Tibial nerve (tissue), 4 donors: ENCODE data around the gene C1orf115. TPM values are rescaled to one million over a fixed set of nuclear protein-coding genes. Genes with fewer than 3 reads are reported as not detected.

Experiments
- DNase-seq, 2 donors: peaks; one replicate each; pipeline ENCODE4 v3.0.0-alpha.2; 2019; ENCODE audit warnings: low spot score in 2 of 2
- H3K27ac ChIP-seq, 4 donors: fragments of 200-600 bp; sonication (generic) in 3 of 4; one replicate each; pipeline ENCODE4 v1.5.1; 2017 to 2019; ENCODE audit warnings: mild to moderate bottlenecking in 1 of 4
- H3K27me3 ChIP-seq, 2 donors: fragments of 200-600 bp; sonication (generic) in 1 of 2; one replicate each; pipeline versions ENCODE4 v1.5.1 to v1.6.0; 2017 to 2019
- H3K36me3 ChIP-seq, 3 donors: fragments of 200-600 bp; sonication (generic); one replicate each; pipeline ENCODE4 v1.5.1; 2018 to 2019
- H3K4me1 ChIP-seq, 4 donors: fragments of 200-600 bp; sonication (generic) in 3 of 4; one replicate each; pipeline ENCODE4 v1.5.1; 2017 to 2019
- H3K4me3 ChIP-seq, 4 donors: fragments of 200-600 bp; sonication (generic) in 3 of 4; one replicate each; pipeline ENCODE4 v1.5.1; 2017 to 2019; ENCODE audit warnings: mild to moderate bottlenecking in 1 of 4, moderate library complexity in 1 of 4
- H3K9me3 ChIP-seq, 4 donors: fragments of 200-600 bp; sonication (generic) in 3 of 4; one replicate each; pipeline ENCODE4 v1.5.1; 2017 to 2019
- EP300 ChIP-seq, 2 donors: sonication (generic); formaldehyde crosslinking; IDR thresholded peaks; one replicate each; pipeline ENCODE4 v1.6.1; 2017; ENCODE audit warnings: antibody characterized with exemption in 2 of 2, mild to moderate bottlenecking in 1 of 2
- POLR2A ChIP-seq, 2 donors: fragments of 450-650 bp; IDR thresholded peaks; one replicate each; pipeline ENCODE4 v1.6.1; 2017; ENCODE audit warnings: antibody characterized with exemption in 2 of 2, mild to moderate bottlenecking in 2 of 2, moderate library complexity in 2 of 2
- WGBS, 2 donors: methylation state at CpG; one replicate each; pipeline ENCODE4 v1.1.5; 2018; 5-methylcytosine and 5-hydroxymethylcytosine counted together
- total RNA-seq, 4 donors: library from RNA; depleted of rRNA; stranded (reverse); fragments of >200 nt; gene quantifications; one replicate each; pipeline ENCODE4 v1.1.0, GENCODE V29; 2016
- TF ChIP-seq, protein P1 (sequence below), 5 experiments: fragments of 200-600 bp in 3 of 5; fragments of 450-650 bp in 2 of 5; sonication (generic) in 3 of 5; IDR thresholded peaks; one replicate each; pipeline ENCODE4 v1.5.1; 2016 to 2019; ENCODE audit warnings: antibody characterized with exemption in 5 of 5, mild to moderate bottlenecking in 3 of 5, moderate library complexity in 2 of 5

Gene C1orf115
- total RNA-seq, 4 donors from 2014 or later: 21.2 to 34.3 (median 28.8) TPM

DNA sequence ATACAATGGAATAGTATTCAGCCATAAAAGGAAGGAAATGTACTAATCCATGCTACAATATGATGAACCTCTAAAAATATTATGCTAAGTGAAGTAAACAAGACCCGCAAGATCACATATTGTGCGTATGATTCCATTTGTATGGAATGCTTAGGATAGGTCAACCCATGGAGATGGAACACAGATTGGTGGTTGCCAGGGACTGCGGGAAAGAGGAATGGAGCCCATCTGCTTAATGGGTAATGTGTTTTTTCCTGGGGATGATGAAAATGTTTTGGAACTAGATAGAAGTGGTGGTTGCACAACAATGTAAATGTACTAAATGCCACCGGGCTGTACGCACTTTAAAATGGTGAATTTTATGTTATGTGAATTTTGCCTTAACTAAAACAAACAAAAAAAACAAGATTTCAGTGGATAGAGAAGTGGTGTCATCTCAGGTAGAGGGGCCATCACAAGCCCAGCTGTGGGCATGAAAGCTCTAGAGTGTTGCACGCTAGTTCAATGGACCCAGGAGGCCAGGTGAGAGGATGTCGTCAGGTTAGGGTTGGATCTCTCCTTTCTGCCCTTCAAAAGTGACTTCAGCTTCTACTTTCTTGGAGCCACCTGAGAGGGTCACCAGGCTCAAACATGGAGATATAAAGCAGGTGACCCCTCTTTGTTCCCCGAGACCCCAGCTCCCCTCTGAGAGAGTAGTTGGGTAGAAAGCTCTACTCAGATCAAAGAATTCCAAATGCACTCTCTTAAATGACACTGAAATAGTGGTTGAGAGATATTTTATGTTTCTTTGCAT is 2.5 kb downstream of the C1orf115 start:
- H3K4me3 ChIP-seq: no peak overlapping the region
- H3K36me3 ChIP-seq: peaks cover 0 to 14% (median 0%) of the 10 kb centered on the region in 3 donors
- H3K9me3 ChIP-seq: no peaks in the 10 kb centered on the region
- DNase-seq: no peak
- peaks cover 0 to 18% (median 7%) of the 10 kb centered on the region in 4 donors for H3K4me1 ChIP-seq
- no peak for TF ChIP-seq EP300 (IDR thresholded peaks at IDR 0.05)
- TF ChIP-seq, protein P1, sequence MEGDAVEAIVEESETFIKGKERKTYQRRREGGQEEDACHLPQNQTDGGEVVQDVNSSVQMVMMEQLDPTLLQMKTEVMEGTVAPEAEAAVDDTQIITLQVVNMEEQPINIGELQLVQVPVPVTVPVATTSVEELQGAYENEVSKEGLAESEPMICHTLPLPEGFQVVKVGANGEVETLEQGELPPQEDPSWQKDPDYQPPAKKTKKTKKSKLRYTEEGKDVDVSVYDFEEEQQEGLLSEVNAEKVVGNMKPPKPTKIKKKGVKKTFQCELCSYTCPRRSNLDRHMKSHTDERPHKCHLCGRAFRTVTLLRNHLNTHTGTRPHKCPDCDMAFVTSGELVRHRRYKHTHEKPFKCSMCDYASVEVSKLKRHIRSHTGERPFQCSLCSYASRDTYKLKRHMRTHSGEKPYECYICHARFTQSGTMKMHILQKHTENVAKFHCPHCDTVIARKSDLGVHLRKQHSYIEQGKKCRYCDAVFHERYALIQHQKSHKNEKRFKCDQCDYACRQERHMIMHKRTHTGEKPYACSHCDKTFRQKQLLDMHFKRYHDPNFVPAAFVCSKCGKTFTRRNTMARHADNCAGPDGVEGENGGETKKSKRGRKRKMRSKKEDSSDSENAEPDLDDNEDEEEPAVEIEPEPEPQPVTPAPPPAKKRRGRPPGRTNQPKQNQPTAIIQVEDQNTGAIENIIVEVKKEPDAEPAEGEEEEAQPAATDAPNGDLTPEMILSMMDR (IDR thresholded peaks at IDR 0.05): no peak
- TF ChIP-seq POLR2A (IDR thresholded peaks at IDR 0.05): no peak
- H3K27ac ChIP-seq: no peak overlapping the region
- 87 to 94% methylated on average over 8 of the region's 8 CpGs for WGBS, 2 donors
- peaks cover 0 to 21% of the 10 kb centered on the region in 2 donors for H3K27me3 ChIP-seq

DNA sequence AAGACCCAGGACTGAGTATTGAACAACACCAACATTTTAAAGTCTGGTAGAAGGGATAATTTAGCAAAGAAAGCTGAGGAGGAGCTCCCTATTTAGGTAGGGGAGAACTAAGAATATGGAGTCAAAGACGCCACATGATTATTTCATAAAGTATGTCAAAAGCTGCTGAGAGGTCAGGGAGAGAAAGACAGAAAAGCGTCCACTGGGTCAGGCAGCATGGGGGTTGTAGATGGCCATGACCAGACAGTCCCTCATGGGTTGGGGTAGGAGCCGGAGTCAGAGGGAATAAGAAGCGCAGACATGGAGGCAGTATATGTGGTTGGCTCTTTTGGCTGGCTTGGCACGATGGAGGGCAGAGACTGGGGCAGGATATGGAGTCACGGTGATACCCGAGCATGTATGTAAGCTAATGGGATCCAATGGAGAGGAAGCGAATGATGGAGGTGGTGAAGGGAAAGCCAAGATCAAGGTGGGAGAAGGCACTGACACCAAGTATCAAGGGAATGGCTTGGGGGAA is 4.8 kb downstream of the C1orf115 start:
- no peak for DNase-seq
- 95 to 98% methylated on average over 8 of the region's 8 CpGs for WGBS, 2 donors
- Histone ChIP-seq H3K27ac (no peak overlapping the region), H3K4me3 (no peak overlapping the region), H3K4me1 (peaks cover 0 to 13% (median under 1%) of the 10 kb centered on the region in 4 donors), H3K27me3 (peaks cover 0 to 5% of the 10 kb centered on the region in 2 donors), H3K9me3 (no peaks in the 10 kb centered on the region), H3K36me3 (peaks cover 0 to 21% (median 0%) of the 10 kb centered on the region in 3 donors)
- TF ChIP-seq EP300 (IDR thresholded peaks at IDR 0.05) (no peak), POLR2A (IDR thresholded peaks at IDR 0.05) (no peak)
- TF ChIP-seq, protein P1 (IDR thresholded peaks at IDR 0.05): no peak

DNA sequence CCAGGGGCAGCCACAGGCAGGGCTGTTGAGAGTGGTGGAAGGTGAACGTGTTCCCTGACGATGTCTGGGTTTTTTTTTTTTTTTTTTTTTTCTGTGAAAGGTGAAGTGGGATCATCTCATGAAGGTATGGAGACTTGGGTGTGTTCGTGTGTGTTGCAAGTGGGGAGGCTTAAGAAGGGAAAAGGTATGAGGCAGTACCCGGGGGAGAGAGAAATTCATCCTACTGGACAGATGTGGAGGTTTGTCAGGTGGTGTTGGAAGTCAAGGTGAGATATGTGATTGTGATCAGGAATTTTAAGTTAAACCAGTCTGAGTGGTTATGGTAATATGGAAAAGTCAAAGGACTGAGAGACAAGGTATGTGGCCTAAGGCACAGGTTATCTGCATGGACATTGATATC is 5.3 kb downstream of the C1orf115 start:
- TF ChIP-seq, protein P1 (IDR thresholded peaks at IDR 0.05): no peak
- TF ChIP-seq EP300 (IDR thresholded peaks at IDR 0.05) (no peak), POLR2A (IDR thresholded peaks at IDR 0.05) (no peak)
- WGBS, 2 donors: 92 to 95% methylated on average over 4 of the region's 4 CpGs
- no peak overlapping the region for H3K4me3 ChIP-seq
- no peak for DNase-seq
- H3K4me1 ChIP-seq: peaks cover 0 to 12% (median 0%) of the 10 kb centered on the region in 4 donors
- no peaks in the 10 kb centered on the region for H3K9me3 ChIP-seq
- peaks cover 0 to 4% of the 10 kb centered on the region in 2 donors for H3K27me3 ChIP-seq
- no peak overlapping the region for H3K27ac ChIP-seq
- peaks cover 0 to 21% (median 0%) of the 10 kb centered on the region in 3 donors for H3K36me3 ChIP-seq

GRCh38 chr1:220696226-220696862 is 6.2 kb downstream of the C1orf115 start:
- DNase-seq: no peak
- WGBS, 2 donors: 92 to 93% methylated on average over 16 of the region's 16 CpGs

More at GRCh38 chr1:220696226-220696862, 6.2 kb downstream of the C1orf115 start:
- Histone ChIP-seq H3K36me3 (peaks cover 0 to 21% (median 0%) of the 10 kb centered on the region in 3 donors), H3K9me3 (no peaks in the 10 kb centered on the region), H3K4me3 (no peak overlapping the region), H3K4me1 (peaks cover 0 to 10% (median 0%) of the 10 kb centered on the region in 4 donors), H3K27ac (no peak overlapping the region), H3K27me3 (no peaks in the 10 kb centered on the region)
- TF ChIP-seq POLR2A (IDR thresholded peaks at IDR 0.05) (no peak), EP300 (IDR thresholded peaks at IDR 0.05) (no peak)
- TF ChIP-seq, protein P1 (IDR thresholded peaks at IDR 0.05): no peak
